GM10248 (cell line): ENCODE results near the gene TMEM269.

Experiments used
- CTCF ChIA-PET: fragments of 300-600 bp; sonication (Branson Sonifier 250); formaldehyde crosslinking; extraction: SDS; loops from one replicate; lab custom pipeline; 2021; ENCODE audit warnings: antibody characterized with exemption; lab: Yijun Ruan, JAX
- POLR2A ChIA-PET: fragments of 350-650 bp; sonication (Branson Sonifier 250); formaldehyde crosslinking; extraction: SDS; loops from one replicate; lab custom pipeline; 2020; ENCODE audit warnings: antibody characterized with exemption; lab: Yijun Ruan, JAX
- DNase-seq: peaks from one replicate; pipeline ENCODE4 v3.0.0; 2012; ENCODE audit errors: extremely low spot score
- TF ChIP-seq, protein P1 (sequence below): IDR thresholded peaks from 2 replicates; pipeline ENCODE4 v1.5.1; 2012; ENCODE audit warnings: mild to moderate bottlenecking, low read depth; ENCODE audit errors: extremely low read depth, missing control alignments, control extremely low read depth

TMEM269 gene

DNA sequence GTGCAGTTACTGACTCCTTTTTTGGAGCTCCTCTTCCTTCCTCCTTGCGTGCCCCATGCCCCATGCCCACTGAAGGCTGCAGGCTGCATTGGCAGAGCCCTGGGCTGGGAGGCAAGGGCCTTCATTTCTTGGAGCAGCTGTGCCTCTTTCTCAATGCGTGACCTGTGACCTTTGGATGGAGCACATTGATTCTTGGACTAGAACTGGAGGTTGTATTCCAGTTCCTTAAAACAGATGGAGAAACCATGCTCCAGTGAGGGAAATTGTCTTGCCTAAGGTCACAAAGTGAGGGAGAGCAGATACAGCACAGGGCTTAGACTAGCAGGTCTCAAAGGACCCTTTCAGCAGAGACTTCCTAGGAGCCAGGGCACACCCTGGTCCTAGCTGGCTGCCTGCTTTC, 9.0 kb downstream of the TMEM269 start:
- POLR2A ChIA-PET, result no interaction called here
- DNase-seq, result no peak
- CTCF ChIA-PET, result interaction anchor here (1.2 to 1.3 kb wide), 2 partner anchors 15 to 38 kb away, joined by 3 to 5 read pairs; no protein-coding TSS in a partner anchor
- TF ChIP-seq, protein P1, sequence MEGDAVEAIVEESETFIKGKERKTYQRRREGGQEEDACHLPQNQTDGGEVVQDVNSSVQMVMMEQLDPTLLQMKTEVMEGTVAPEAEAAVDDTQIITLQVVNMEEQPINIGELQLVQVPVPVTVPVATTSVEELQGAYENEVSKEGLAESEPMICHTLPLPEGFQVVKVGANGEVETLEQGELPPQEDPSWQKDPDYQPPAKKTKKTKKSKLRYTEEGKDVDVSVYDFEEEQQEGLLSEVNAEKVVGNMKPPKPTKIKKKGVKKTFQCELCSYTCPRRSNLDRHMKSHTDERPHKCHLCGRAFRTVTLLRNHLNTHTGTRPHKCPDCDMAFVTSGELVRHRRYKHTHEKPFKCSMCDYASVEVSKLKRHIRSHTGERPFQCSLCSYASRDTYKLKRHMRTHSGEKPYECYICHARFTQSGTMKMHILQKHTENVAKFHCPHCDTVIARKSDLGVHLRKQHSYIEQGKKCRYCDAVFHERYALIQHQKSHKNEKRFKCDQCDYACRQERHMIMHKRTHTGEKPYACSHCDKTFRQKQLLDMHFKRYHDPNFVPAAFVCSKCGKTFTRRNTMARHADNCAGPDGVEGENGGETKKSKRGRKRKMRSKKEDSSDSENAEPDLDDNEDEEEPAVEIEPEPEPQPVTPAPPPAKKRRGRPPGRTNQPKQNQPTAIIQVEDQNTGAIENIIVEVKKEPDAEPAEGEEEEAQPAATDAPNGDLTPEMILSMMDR, result no peak

DNA sequence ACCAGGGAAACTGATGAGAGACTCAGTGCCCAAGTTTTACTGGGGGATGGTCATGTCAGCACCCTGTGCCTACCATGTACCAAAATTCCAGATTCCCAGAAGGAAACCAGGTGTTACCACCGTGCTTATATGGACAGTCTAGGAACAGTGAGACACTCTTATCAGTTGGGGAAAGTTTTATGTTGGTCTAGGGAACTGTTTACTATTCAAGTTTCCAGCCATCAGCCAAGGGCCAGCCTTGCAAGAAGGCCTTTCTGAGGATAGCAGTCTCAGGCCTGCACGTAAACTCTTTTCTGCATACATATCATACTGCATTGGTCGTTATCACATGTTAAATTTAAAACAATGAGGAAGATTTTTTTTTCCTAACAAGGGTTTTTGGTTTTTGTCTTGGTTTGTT, 12.6 kb downstream of the TMEM269 start:
- ChIA-PET POLR2A (no interaction called here), CTCF (interaction anchor here (0.8 to 1.2 kb wide), 3 partner anchors 17 to 276 kb away, joined by 3 read pairs; no protein-coding TSS in a partner anchor)
- TF ChIP-seq, protein P1, result no peak
- DNase-seq, result no peak

DNA sequence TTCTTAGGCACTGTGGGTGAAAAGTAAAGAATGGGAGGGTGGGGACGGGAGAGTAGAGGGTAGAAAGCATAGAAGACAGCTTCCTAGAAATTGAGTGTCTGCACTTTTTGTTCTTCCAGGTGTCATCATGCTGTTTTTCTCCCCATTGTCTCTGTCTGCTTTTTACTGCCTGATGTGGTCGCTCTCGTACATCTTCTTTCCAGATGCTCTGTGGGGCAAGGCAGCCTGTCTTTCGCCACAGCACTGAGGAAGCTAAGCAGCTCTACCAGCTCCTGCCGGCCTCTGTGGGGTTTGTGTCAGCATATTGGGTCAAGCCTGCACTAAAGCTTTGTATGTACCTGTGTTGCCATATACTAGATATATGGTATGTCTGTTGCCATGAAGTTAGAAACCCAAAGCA, 13.2 kb downstream of the TMEM269 start:
- DNase-seq, result no peak
- TF ChIP-seq, protein P1, result no peak
- ChIA-PET CTCF (interaction anchor here (0.8 to 1.2 kb wide), 3 partner anchors 18 to 276 kb away, joined by 3 read pairs; no protein-coding TSS in a partner anchor), POLR2A (no interaction called here)

DNA sequence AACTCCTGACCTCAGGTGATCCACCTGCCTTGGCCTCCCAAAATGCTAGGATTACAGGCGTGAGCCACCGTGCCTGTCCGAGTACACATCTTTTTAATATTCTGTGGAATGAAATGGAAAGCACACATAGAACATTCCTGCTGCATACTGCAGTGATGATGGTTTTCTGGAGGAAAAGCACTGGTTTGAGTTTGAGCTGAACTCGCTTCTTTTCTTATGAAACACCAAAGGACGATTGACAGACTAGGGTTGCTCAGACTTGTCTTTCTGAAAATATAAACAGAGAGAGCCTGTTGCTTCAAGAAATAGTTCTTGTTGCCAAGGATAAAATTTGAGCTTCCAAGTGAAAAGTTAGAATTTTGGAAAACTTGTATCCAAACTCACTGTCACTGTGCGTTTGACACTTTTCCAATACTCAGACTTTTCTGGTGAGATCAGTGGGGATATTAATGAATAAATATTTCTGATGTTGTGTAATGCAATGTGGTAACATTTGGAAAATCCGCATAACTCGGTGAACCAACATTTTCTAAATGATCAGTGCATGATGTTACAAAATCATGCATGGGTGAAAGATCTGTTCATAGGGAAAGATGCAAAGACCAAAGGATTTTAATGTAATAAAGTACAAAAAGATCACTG, 17.2 kb downstream of the TMEM269 start:
- ChIA-PET CTCF (interaction anchor here (1.0 to 1.3 kb wide), 2 partner anchors 14 to 18 kb away, joined by 3 read pairs; partner anchors contain the start of gene ERMAP), POLR2A (no interaction called here)
- no peak for DNase-seq
- TF ChIP-seq, protein P1, result no peak

DNA sequence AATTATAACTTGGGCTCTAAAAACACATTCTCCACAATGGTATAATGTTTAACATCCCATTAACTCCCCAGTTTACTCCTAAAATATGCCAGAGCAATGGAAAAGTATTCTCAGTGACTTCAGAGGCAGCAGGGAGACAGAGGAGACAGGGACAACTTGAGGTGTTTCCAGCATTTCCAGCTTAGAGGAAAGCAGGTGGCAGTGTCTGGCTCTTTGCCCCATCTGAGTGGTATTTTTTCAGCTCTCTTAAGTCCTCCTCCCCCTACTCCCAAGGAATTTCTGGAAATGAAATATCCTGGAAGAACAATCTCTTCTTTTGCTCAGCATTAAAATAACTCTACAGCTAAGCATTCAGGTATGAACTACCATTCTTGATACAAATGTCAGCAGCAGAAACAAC, 21.4 kb downstream of the TMEM269 start:
- DNase-seq, result no peak
- TF ChIP-seq, protein P1, result no peak
- CTCF ChIA-PET, result interaction anchor here (1.0 to 1.2 kb wide), 3 partner anchors 26 to 28 kb away, joined by 3 to 4 read pairs (median 3); no protein-coding TSS in a partner anchor
- POLR2A ChIA-PET, result no interaction called here

DNA sequence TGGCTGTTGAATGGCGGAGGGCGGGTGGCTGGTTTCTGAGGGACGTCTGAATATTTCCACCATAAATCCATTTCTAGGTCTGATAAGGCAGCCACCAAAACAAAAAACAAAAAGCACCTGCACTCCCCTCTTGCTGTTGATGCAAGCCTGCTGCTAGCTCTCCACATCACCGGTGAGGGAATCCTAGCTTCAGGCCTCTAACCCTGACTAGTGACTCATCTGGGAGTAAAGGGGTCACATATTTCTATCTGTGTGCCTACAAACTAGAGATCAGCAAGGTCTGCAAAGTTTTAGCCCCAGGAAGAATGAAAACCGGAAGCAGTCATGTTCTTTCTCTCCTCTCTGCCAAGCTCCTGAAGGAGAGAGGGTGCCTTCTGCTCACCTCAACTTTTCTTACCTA, 21.8 kb downstream of the TMEM269 start:
- ChIA-PET CTCF (interaction anchor here (1.0 to 1.2 kb wide), 2 partner anchors 26 to 29 kb away, joined by 3 to 4 read pairs; no protein-coding TSS in a partner anchor), POLR2A (no interaction called here)
- TF ChIP-seq, protein P1, result no peak
- no peak for DNase-seq
